Measurements from ENCODE around the gene CDCA4.

The CDCA4 gene

GRCh38 chr14:105005329-105005928, 15.5 kb downstream of the CDCA4 start:
- H3K36me3 ChIP-seq (ENCODE audit: control insufficient read depth, insufficient read depth, low read length), result peaks cover 24% of the 10 kb centered on the region
- no peak overlapping the region for H3K4me3 ChIP-seq (ENCODE audit: low read depth, low read length)
- no peak overlapping the region for H3K9ac ChIP-seq (ENCODE audit: low read depth, low read length)
- no peaks in the 10 kb centered on the region for H3K27me3 ChIP-seq (ENCODE audit: control insufficient read depth, insufficient read depth, low read length)
- no peaks in the 10 kb centered on the region for H3K9me3 ChIP-seq (ENCODE audit: control insufficient read depth, insufficient read depth, low read length)
- no peaks in the 10 kb centered on the region for H3K4me1 ChIP-seq (ENCODE audit: control insufficient read depth, insufficient read depth, low read length)

GRCh38 chr14:104999361-104999760, 21.5 kb downstream of the CDCA4 start:
- H3K27me3 ChIP-seq (ENCODE audit: control insufficient read depth, insufficient read depth, low read length), result no peaks in the 10 kb centered on the region
- H3K9ac ChIP-seq (ENCODE audit: low read depth, low read length), result no peak overlapping the region
- no peaks in the 10 kb centered on the region for H3K9me3 ChIP-seq (ENCODE audit: control insufficient read depth, insufficient read depth, low read length)
- H3K4me1 ChIP-seq (ENCODE audit: control insufficient read depth, insufficient read depth, low read length), result no peaks in the 10 kb centered on the region
- peaks cover 3% of the 10 kb centered on the region for H3K36me3 ChIP-seq (ENCODE audit: control insufficient read depth, insufficient read depth, low read length)
- no peak overlapping the region for H3K4me3 ChIP-seq (ENCODE audit: low read depth, low read length)

GRCh38 chr14:104998801-104999200, 22.1 kb downstream of the CDCA4 start:
- H3K9ac ChIP-seq (ENCODE audit: low read depth, low read length), result no peak overlapping the region
- H3K36me3 ChIP-seq (ENCODE audit: control insufficient read depth, insufficient read depth, low read length), result peaks cover 3% of the 10 kb centered on the region
- no peaks in the 10 kb centered on the region for H3K27me3 ChIP-seq (ENCODE audit: control insufficient read depth, insufficient read depth, low read length)
- no peaks in the 10 kb centered on the region for H3K9me3 ChIP-seq (ENCODE audit: control insufficient read depth, insufficient read depth, low read length)
- no peak overlapping the region for H3K4me3 ChIP-seq (ENCODE audit: low read depth, low read length)
- H3K4me1 ChIP-seq (ENCODE audit: control insufficient read depth, insufficient read depth, low read length), result no peaks in the 10 kb centered on the region

- H3K9ac ChIP-seq (ENCODE audit: low read depth, low read length), result no peak overlapping the region
These were observed 24.4 kb downstream of the CDCA4 start for GRCh38 chr14:104996483-104996882.

DNA sequence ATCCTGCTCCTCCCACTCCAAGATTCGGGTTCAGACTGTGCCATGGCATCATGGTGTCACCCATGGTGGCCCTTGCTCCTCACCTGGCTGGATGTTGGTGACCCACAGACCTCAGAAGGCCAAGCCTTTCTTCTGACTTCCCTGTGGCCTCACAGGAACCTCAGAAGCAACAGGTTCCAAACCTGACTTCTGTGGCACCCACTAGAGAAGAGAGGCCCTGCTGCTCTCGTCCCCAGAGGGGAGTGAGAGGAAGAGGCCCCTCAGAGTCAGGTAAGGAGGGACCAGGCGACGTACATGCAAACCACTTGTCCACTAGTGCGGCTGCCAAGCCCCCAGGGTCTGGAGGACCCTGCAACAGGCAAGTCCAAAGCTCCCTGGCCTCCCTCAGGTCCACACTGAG, 24.9 kb downstream of the CDCA4 start:
- no peak overlapping the region for H3K4me3 ChIP-seq (ENCODE audit: low read depth, low read length)
- H3K4me1 ChIP-seq (ENCODE audit: control insufficient read depth, insufficient read depth, low read length), result no peaks in the 10 kb centered on the region
- no peak overlapping the region for H3K9ac ChIP-seq (ENCODE audit: low read depth, low read length)
- no peaks in the 10 kb centered on the region for H3K27me3 ChIP-seq (ENCODE audit: control insufficient read depth, insufficient read depth, low read length)
- H3K36me3 ChIP-seq (ENCODE audit: control insufficient read depth, insufficient read depth, low read length), result peaks cover 7% of the 10 kb centered on the region
- no peaks in the 10 kb centered on the region for H3K9me3 ChIP-seq (ENCODE audit: control insufficient read depth, insufficient read depth, low read length)

More at GRCh38 chr14:104996483-104996882, 24.4 kb downstream of the CDCA4 start:
- no peaks in the 10 kb centered on the region for H3K4me1 ChIP-seq (ENCODE audit: control insufficient read depth, insufficient read depth, low read length)
- H3K4me3 ChIP-seq (ENCODE audit: low read depth, low read length), result no peak overlapping the region
- H3K27me3 ChIP-seq (ENCODE audit: control insufficient read depth, insufficient read depth, low read length), result no peaks in the 10 kb centered on the region
- H3K36me3 ChIP-seq (ENCODE audit: control insufficient read depth, insufficient read depth, low read length), result peaks cover 7% of the 10 kb centered on the region
- H3K9me3 ChIP-seq (ENCODE audit: control insufficient read depth, insufficient read depth, low read length), result no peaks in the 10 kb centered on the region

GRCh38 chr14:104994978-104995377, 25.9 kb downstream of the CDCA4 start:
- Histone ChIP-seq H3K9me3 (ENCODE audit: control insufficient read depth, insufficient read depth, low read length) (no peaks in the 10 kb centered on the region), H3K4me1 (ENCODE audit: control insufficient read depth, insufficient read depth, low read length) (no peaks in the 10 kb centered on the region), H3K27me3 (ENCODE audit: control insufficient read depth, insufficient read depth, low read length) (no peaks in the 10 kb centered on the region), H3K36me3 (ENCODE audit: control insufficient read depth, insufficient read depth, low read length) (peaks cover 7% of the 10 kb centered on the region), H3K9ac (ENCODE audit: low read depth, low read length) (no peak overlapping the region), H3K4me3 (ENCODE audit: low read depth, low read length) (no peak overlapping the region)

DNA sequence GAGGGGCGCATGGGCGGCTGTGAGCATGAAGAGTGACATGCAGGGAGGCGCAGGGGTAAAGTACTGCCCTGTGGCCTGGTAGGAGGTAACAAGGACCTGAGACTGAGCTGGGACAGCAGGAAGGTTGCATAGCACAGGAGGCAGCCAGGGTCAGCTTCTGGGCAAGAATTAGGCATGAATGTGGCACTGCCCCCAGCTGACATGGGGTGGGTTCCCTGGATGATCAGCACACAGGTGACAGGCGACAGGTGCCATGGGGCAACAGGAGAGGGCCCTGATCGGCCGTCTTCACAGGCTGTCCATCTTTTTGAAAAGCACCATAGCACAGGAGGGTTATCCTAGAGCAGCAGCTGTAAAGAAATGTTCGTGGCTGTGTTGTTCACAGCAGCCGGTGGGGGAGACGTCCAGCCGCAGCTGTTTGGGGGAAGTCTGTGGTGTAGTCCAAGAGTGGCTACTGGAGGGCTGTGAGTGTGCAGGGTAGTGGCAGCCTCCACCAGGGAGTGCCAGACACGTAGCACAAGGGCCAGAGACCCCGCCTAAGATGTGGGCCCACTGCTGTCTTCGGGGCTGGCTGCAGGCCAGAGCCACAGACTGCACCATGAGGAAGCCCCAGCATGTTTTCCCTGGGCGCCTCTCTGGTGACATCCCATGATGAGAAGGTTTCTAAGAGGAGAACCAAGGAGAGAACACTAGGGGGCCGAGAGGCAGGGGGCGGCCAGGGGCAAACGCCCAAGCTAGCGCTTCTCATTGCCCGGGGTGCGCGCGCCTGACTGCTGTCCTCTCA, 26.9 kb downstream of the CDCA4 start:
- Histone ChIP-seq H3K9me3 (ENCODE audit: control insufficient read depth, insufficient read depth, low read length) (no peaks in the 10 kb centered on the region), H3K4me3 (ENCODE audit: low read depth, low read length) (no peak overlapping the region), H3K27me3 (ENCODE audit: control insufficient read depth, insufficient read depth, low read length) (no peaks in the 10 kb centered on the region), H3K36me3 (ENCODE audit: control insufficient read depth, insufficient read depth, low read length) (peaks cover 10% of the 10 kb centered on the region), H3K9ac (ENCODE audit: low read depth, low read length) (no peak overlapping the region), H3K4me1 (ENCODE audit: control insufficient read depth, insufficient read depth, low read length) (no peaks in the 10 kb centered on the region)

DNA sequence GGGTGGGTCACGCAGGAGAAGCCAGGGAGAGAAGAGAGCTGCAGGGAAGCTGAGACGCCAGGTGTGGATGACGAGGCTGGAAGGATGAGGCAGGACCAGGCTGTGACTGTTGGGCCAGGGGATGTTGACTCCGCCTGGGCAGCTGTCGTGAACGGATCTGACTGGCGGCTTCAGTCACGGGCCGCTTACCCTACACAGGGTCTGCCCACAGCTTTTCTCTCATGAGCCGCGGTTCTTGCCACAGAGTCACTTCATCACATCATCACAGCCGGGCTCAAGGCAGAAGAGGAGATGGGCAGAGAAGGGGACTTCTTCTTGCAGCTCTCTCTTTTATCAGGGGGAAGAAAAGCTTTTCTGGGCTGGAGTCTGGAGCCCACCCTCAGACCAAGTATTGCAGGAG, 27.6 kb downstream of the CDCA4 start:
- Histone ChIP-seq H3K4me3 (ENCODE audit: low read depth, low read length) (no peak overlapping the region), H3K4me1 (ENCODE audit: control insufficient read depth, insufficient read depth, low read length) (no peaks in the 10 kb centered on the region), H3K36me3 (ENCODE audit: control insufficient read depth, insufficient read depth, low read length) (peaks cover 10% of the 10 kb centered on the region), H3K9me3 (ENCODE audit: control insufficient read depth, insufficient read depth, low read length) (no peaks in the 10 kb centered on the region), H3K9ac (ENCODE audit: low read depth, low read length) (no peak overlapping the region), H3K27me3 (ENCODE audit: control insufficient read depth, insufficient read depth, low read length) (no peaks in the 10 kb centered on the region)

GRCh38 chr14:104992501-104992900, 28.4 kb downstream of the CDCA4 start:
- Histone ChIP-seq H3K9me3 (ENCODE audit: control insufficient read depth, insufficient read depth, low read length) (no peaks in the 10 kb centered on the region), H3K27me3 (ENCODE audit: control insufficient read depth, insufficient read depth, low read length) (no peaks in the 10 kb centered on the region), H3K4me1 (ENCODE audit: control insufficient read depth, insufficient read depth, low read length) (no peaks in the 10 kb centered on the region), H3K36me3 (ENCODE audit: control insufficient read depth, insufficient read depth, low read length) (peaks cover 10% of the 10 kb centered on the region), H3K4me3 (ENCODE audit: low read depth, low read length) (no peak overlapping the region), H3K9ac (ENCODE audit: low read depth, low read length) (no peak overlapping the region)

GRCh38 chr14:104991896-104992230, 29.0 kb downstream of the CDCA4 start:
- Histone ChIP-seq H3K36me3 (ENCODE audit: control insufficient read depth, insufficient read depth, low read length) (peaks cover 10% of the 10 kb centered on the region), H3K4me1 (ENCODE audit: control insufficient read depth, insufficient read depth, low read length) (no peaks in the 10 kb centered on the region), H3K9me3 (ENCODE audit: control insufficient read depth, insufficient read depth, low read length) (no peaks in the 10 kb centered on the region), H3K9ac (ENCODE audit: low read depth, low read length) (no peak overlapping the region), H3K27me3 (ENCODE audit: control insufficient read depth, insufficient read depth, low read length) (no peaks in the 10 kb centered on the region), H3K4me3 (ENCODE audit: low read depth, low read length) (no peak overlapping the region)

DNA sequence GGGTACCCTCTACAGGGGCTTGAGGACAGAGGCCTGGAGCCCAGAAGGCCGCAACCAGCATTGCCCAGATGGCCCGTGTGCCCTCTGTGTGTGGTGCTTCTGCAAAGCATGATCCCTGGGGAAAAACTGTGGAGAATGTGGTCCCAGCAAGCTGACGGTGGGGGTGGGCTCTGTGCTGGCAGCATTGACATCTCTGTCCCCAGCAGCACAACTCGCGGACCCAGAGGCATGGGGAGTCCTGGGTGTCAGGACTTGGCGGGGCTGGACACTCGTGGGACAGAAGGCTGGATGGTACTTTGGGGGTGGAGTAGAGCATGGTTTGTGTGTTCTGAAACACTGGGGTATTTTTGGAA, 31.0 kb downstream of the CDCA4 start:
- Histone ChIP-seq H3K4me3 (ENCODE audit: low read depth, low read length) (no peak overlapping the region), H3K4me1 (ENCODE audit: control insufficient read depth, insufficient read depth, low read length) (no peaks in the 10 kb centered on the region), H3K9me3 (ENCODE audit: control insufficient read depth, insufficient read depth, low read length) (no peaks in the 10 kb centered on the region), H3K27me3 (ENCODE audit: control insufficient read depth, insufficient read depth, low read length) (peaks cover 3% of the 10 kb centered on the region), H3K9ac (ENCODE audit: low read depth, low read length) (no peak overlapping the region), H3K36me3 (ENCODE audit: control insufficient read depth, insufficient read depth, low read length) (peaks cover 8% of the 10 kb centered on the region)

DNA sequence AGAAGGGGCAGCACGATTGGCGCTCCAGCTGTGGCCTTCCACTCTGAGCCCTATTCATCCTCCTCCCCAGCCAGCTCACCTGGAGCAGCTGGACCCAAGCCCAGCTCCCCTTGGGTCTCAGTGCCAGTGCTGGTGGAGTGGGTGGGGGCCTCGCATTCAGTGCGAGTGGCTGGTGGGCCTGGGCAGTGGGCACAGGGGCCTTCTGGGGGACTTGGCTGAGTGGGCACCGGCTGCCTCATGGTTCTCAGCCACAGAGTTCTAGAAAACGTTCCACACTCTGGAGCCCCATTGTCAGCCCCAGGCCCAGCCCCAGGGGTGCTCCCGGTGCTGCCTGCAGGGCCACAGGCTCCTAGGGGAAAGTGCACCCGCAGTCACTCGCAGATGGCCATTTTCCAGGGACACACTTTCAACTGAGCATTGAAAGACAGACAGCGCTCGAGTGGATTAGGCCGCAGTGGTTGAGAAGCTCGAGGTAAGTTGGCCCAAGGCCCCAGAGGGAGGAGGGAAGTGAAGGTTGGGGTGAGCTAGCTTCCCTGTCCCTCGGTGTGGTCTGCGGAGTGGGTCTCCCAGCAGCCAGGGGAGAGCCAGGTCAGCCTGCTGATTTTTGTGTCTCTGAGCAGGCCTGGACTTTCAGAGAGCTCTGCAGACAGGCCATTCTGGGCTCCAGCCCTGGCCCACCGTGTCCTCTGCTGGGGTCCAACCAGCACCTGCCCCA, 31.5 kb downstream of the CDCA4 start:
- Histone ChIP-seq H3K27me3 (ENCODE audit: control insufficient read depth, insufficient read depth, low read length) (peaks cover 3% of the 10 kb centered on the region), H3K36me3 (ENCODE audit: control insufficient read depth, insufficient read depth, low read length) (peaks cover 7% of the 10 kb centered on the region), H3K9ac (ENCODE audit: low read depth, low read length) (no peak overlapping the region), H3K9me3 (ENCODE audit: control insufficient read depth, insufficient read depth, low read length) (no peaks in the 10 kb centered on the region), H3K4me3 (ENCODE audit: low read depth, low read length) (no peak overlapping the region), H3K4me1 (ENCODE audit: control insufficient read depth, insufficient read depth, low read length) (no peaks in the 10 kb centered on the region)

All from iPS-15b (cell line).